Kidney (tissue), 14 donors: Measurements from ENCODE around the gene MYBPC2. TPM values are rescaled to one million over a fixed set of nuclear protein-coding genes. Genes with fewer than 3 reads are reported as not detected.

Experiments
- DNase-seq, 5 donors: peaks; one replicate each; pipeline ENCODE4 v3.0.0-alpha.2; 2013 to 2020
- FAIRE-seq: peaks from 2 replicates; lab custom pipeline; 2012; peaks lifted over from hg19 to GRCh38; lab: Jason Lieb, UNC
- H3K27ac ChIP-seq, 2 donors: one replicate each; pipeline ENCODE4 v1.7.0; 2013; ENCODE audit warnings: low read depth in 2 of 2, low read length in 2 of 2, inconsistent platforms in 1 of 2
- H3K27me3 ChIP-seq: one replicate; pipeline ENCODE4 v1.7.1; 2013; ENCODE audit warnings: low read length, inconsistent platforms; ENCODE audit not compliant: control insufficient read depth, insufficient read depth
- H3K36me3 ChIP-seq, 3 donors: one replicate each; pipeline versions ENCODE4 v1.7.0 to v1.7.1; 2013; ENCODE audit warnings: low read length in 3 of 3, control low read depth in 1 of 3, inconsistent platforms in 1 of 3; ENCODE audit not compliant: insufficient read depth in 3 of 3, control insufficient read depth in 2 of 3
- H3K4me1 ChIP-seq, 3 donors: one replicate each; pipeline versions ENCODE4 v1.7.0 to v1.7.1; 2013; ENCODE audit warnings: low read length in 3 of 3, inconsistent platforms in 1 of 3, low read depth in 1 of 3; ENCODE audit not compliant: control insufficient read depth in 2 of 3, insufficient read depth in 2 of 3
- H3K4me3 ChIP-seq, 3 donors: one replicate each; pipeline versions ENCODE4 v1.7.0 to v1.8.1; 2013; ENCODE audit warnings: low read length in 3 of 3, control low read depth in 1 of 3, inconsistent platforms in 1 of 3
- H3K9ac ChIP-seq, 3 donors: one replicate each; pipeline versions ENCODE4 v1.7.0 to v1.7.1; 2013; ENCODE audit warnings: low read length in 3 of 3, control low read depth in 1 of 3, inconsistent platforms in 1 of 3
- H3K9me3 ChIP-seq, 3 donors: one replicate each; pipeline versions ENCODE4 v1.7.0 to v1.7.1; 2013; ENCODE audit warnings: low read length in 3 of 3, control low read depth in 1 of 3, inconsistent platforms in 1 of 3; ENCODE audit not compliant: control insufficient read depth in 2 of 3, insufficient read depth in 1 of 3
- CTCF ChIP-seq: IDR thresholded peaks from 3 replicates; pipeline ENCODE4 v1.5.1; 2012; ENCODE audit warnings: mild to moderate bottlenecking, moderate library complexity, borderline replicate concordance; ENCODE audit not compliant: insufficient read depth; ENCODE audit errors: extremely low read depth
- intact Hi-C: fragments of 100-400 bp; cut with DNase I; formaldehyde crosslinking; loops from one replicate; pipeline ENCODE4 v1.11.1; 2022
- polyA plus RNA-seq: library from polyadenylated mRNA; stranded (reverse); fragments of 350-450 nt; fragmentation: Illumina TruSeq; extraction: RNeasy Lipid Tissue Mini Kit (QIAGEN cat#74804); gene quantifications from one replicate; pipeline ENCODE4 v1.2.3, GENCODE V29; 2014; ENCODE audit warnings: low read depth, low replicate concordance; ENCODE audit not compliant: insufficient read depth
- total RNA-seq: library from RNA; stranded (reverse); fragmentation: NEBNext Ultra II Directional; extraction: Animal tissue kit (Norgen Biotek cat#: 25700); gene quantifications from one replicate; pipeline ENCODE4 v1.2.1, GENCODE V29; 2021
- donor health status: control.
- donor health status: control.
- donor health status: control.
- donor health status: control.
- donor health status: control.
- donor health status: DM: yes; HTN: yes; CAD: no.
- donor health status: Normal renal cell carcinoma (clear cell type).

The MYBPC2 gene
- total and polyA plus RNA-seq, 2 donors from 2014 or later, result 0.98 TPM; not detected in 1

- DNase-seq (no peak), FAIRE-seq (no peak)
- TF ChIP-seq CTCF, result no peak
These were observed 11.4 kb downstream of the MYBPC2 start for GRCh38 chr19:50444059-50444458.

DNA sequence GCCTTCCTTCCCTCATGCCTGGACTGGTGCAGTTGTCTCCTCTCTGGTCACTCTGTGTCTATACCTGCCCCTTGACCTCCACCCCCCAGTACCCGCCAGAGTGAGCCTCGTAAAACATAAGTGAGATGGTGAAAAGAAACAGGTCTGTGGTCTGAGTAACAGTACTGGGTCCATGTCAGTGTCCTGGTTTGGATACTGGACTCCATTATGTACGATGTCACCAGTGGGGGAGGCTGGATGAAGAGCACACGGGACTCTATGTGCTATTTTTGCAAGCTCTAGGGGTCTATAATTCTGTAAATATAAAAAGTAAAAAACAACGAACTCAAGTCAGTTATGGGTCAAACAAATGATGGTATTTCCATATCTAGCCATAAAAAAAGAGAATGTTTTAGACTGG is 14.4 kb downstream of the MYBPC2 start:
- H3K27ac ChIP-seq, result no peak overlapping the region
- H3K4me3 ChIP-seq, result no peak overlapping the region
- H3K9ac ChIP-seq, result no peak overlapping the region
- no peaks in the 10 kb centered on the region for H3K27me3 ChIP-seq
- no peaks in the 10 kb centered on the region for H3K36me3 ChIP-seq
- H3K9me3 ChIP-seq, result no peaks in the 10 kb centered on the region
- no peaks in the 10 kb centered on the region for H3K4me1 ChIP-seq
- FAIRE-seq (no peak), DNase-seq (no peak)
- no peak for TF ChIP-seq CTCF
- intact Hi-C loops, result no loop called here

More at GRCh38 chr19:50444059-50444458, 11.4 kb downstream of the MYBPC2 start:
- intact Hi-C loops, result no loop called here
- Histone ChIP-seq H3K9me3 (no peaks in the 10 kb centered on the region), H3K4me1 (no peaks in the 10 kb centered on the region), H3K36me3 (no peaks in the 10 kb centered on the region), H3K27me3 (no peaks in the 10 kb centered on the region), H3K27ac (no peak overlapping the region), H3K4me3 (no peak overlapping the region), H3K9ac (no peak overlapping the region)

DNA sequence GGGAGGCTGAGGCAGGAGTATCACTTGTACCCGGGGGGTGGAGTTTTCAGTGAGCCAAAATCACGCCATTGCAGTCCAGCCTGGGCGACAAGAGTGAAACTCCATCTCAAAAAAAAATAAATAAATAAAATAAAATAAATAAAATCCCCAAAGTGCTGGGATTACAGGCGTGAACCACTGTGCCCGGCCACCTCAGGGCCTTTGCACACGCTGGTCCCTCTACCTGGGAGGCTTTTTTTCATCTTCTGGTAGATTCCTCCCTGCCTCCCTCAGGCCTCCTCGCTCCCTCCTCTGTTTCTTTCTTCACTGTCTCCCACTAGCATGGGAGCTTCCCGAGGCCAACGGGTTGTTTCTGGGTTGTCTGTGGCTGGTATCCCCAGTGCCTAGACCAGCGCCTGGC is 15.1 kb downstream of the MYBPC2 start:
- no peak for FAIRE-seq
- Histone ChIP-seq H3K36me3 (no peaks in the 10 kb centered on the region), H3K9ac (no peak overlapping the region), H3K9me3 (no peaks in the 10 kb centered on the region), H3K4me1 (no peaks in the 10 kb centered on the region), H3K27me3 (no peaks in the 10 kb centered on the region), H3K27ac (no peak overlapping the region), H3K4me3 (no peak overlapping the region)
- intact Hi-C loops, result no loop called here
- no peak for DNase-seq
- no peak for TF ChIP-seq CTCF
